Subcutaneous abdominal adipose tissue (tissue), 5 donors: ENCODE results near the gene PLD1.

Source experiments
- H3K27ac ChIP-seq: one replicate; pipeline ENCODE4 v1.7.0; 2013; ENCODE audit warnings: low read depth, mild to moderate bottlenecking, inconsistent platforms, low read length, moderate library complexity
- H3K27me3 ChIP-seq, 5 donors: one replicate each; pipeline ENCODE4 v1.7.0; 2013; ENCODE audit warnings: low read length in 5 of 5, inconsistent platforms in 1 of 5; ENCODE audit not compliant: control insufficient read depth in 5 of 5, insufficient read depth in 4 of 5
- H3K36me3 ChIP-seq, 5 donors: one replicate each; pipeline ENCODE4 v1.7.0; 2013; ENCODE audit warnings: low read length in 5 of 5; ENCODE audit not compliant: control insufficient read depth in 5 of 5, insufficient read depth in 5 of 5
- H3K4me1 ChIP-seq, 5 donors: one replicate each; pipeline ENCODE4 v1.7.0; 2013; ENCODE audit warnings: low read length in 5 of 5, mild to moderate bottlenecking in 3 of 5, moderate library complexity in 1 of 5; ENCODE audit not compliant: control insufficient read depth in 5 of 5, insufficient read depth in 5 of 5
- H3K4me3 ChIP-seq, 5 donors: one replicate each; pipeline ENCODE4 v1.7.0; 2013; ENCODE audit warnings: low read length in 5 of 5, low read depth in 1 of 5
- H3K9ac ChIP-seq, 5 donors: one replicate each; pipeline ENCODE4 v1.7.0; 2013; ENCODE audit warnings: low read length in 5 of 5, mild to moderate bottlenecking in 4 of 5, moderate library complexity in 3 of 5
- H3K9me3 ChIP-seq, 5 donors: one replicate each; pipeline ENCODE4 v1.7.0; 2013; ENCODE audit warnings: low read length in 5 of 5; ENCODE audit not compliant: control insufficient read depth in 5 of 5
- donor health status: healthy.
- donor health status: healthy.
- donor health status: healthy.
- donor health status: healthy.
- donor health status: healthy.

Gene PLD1

DNA sequence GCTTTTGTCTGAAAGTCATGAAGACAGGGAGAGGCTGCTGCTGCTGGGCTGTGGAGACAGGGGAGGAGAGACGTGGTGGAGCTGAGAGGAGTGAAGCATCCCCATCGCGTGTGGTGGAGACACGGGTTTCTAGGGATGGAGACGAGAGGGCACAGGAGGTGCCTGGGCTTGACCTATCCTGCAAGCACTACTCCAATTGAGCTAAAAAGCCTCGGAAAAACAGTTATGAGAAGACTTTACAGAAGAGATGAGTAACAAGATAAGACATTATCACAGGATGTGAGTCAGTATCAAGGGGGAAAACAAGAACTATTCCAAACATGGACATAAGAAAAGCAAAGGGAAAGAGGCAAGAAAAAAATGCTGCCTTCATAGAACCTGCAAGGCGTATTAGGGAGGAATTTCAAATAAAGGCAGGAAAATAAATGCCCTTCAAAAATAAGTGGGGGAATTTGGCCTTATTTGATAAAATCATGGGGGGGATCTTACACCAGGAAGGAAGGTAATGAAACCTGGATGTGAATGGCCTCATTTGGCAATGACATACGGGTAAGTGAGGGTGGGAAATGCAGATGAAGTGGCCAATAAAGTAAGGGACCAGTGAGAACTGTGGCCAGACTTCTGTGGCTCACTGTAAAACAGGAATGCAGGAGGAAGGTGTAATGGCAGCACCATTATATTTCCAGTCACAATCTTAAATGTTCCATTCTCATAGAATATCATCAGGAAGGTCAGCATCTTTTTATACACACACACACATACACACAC lies 97.9 kb downstream of the PLD1 start:
- peaks cover 0 to 4% (median 0%) of the 10 kb centered on the region in 5 donors for H3K9me3 ChIP-seq
- H3K4me3 ChIP-seq: no peak overlapping the region
- H3K36me3 ChIP-seq: peaks cover 8 to 32% (median 18%) of the 10 kb centered on the region in 5 donors
- H3K27ac ChIP-seq: no peak overlapping the region
- H3K27me3 ChIP-seq: no peaks in the 10 kb centered on the region
- no peak overlapping the region for H3K9ac ChIP-seq
- no peaks in the 10 kb centered on the region for H3K4me1 ChIP-seq

DNA sequence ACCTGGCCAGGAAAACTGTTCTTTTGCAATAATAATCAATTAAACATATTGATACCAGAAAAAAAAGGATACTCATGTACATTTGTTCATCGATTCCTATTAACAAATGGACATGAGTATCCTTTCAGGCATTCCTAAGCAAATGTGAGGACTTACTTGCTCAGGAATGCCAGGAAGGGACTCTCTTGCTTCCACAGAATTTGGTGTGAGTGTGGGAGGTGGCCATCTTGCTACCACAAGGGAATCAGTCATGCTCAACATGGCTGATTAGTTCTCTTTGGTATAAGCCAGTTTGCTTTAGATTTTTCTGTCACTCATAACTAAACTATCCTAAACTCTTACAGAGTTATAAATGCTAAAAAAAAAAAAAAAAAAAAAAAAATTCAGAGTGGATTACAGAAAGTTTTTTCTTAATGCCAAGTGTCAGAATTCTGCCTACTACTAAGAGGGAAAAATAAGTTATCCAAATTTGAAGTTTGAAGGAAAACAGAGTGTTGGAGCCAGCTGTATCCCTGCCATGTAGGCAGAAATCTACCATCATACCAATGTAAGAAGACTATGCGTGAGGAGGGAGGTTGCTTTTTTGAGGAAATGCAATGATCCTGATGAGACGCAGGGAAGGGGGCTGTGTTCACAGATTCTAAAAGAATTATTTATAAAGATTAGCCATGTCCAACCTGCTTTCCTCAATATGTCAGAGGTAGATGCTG lies 98.7 kb downstream of the PLD1 start:
- no peak overlapping the region for H3K27ac ChIP-seq
- H3K9me3 ChIP-seq: peaks cover 0 to 4% (median 0%) of the 10 kb centered on the region in 5 donors
- H3K4me1 ChIP-seq: no peaks in the 10 kb centered on the region
- no peaks in the 10 kb centered on the region for H3K27me3 ChIP-seq
- peaks cover 8 to 32% (median 18%) of the 10 kb centered on the region in 5 donors for H3K36me3 ChIP-seq
- H3K9ac ChIP-seq: no peak overlapping the region
- H3K4me3 ChIP-seq: no peak overlapping the region

DNA sequence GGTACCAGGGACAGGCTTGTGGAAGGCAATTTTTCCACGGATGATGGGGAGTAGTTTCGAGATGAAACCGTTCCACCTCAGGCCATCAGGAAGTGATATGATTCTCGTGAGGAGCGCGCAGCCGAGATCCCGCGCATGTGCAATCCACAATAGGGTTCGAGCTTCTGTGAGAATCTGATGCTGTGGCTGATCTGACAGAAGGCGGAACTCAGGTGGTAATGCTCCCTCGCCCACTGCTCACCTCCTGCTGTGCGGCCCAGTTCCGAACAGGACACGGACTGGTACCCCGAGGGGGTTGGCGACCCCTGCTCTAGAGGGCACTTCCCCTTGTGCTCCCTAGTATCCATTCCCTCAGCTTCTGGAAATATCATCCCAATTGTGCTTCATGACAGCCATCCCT lies 99.9 kb downstream of the PLD1 start:
- no peak overlapping the region for H3K9ac ChIP-seq
- H3K27me3 ChIP-seq: no peaks in the 10 kb centered on the region
- no peak overlapping the region for H3K27ac ChIP-seq
- H3K4me1 ChIP-seq: no peaks in the 10 kb centered on the region
- peaks cover 8 to 32% (median 18%) of the 10 kb centered on the region in 5 donors for H3K36me3 ChIP-seq
- H3K4me3 ChIP-seq: no peak overlapping the region
- peaks cover 0 to 4% (median 0%) of the 10 kb centered on the region in 5 donors for H3K9me3 ChIP-seq

DNA sequence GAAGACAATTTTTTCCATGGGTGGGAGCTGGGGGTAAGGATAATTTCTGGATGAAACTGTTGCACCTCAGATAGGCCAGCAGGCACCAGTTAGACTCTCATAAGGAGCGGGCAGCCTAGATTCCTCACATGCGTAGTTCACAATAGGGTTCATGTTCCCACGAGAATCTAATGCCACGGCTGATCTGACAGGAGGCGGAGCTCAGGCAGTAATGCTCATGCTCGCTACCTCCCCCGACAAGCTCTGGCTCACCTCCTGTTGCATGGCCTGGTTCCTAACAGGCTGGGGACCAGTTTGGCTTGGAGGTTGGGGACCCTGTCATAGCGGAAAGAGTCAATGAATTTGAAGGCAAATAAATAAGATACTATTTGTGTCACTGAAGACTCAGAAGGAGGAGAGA lies 105.5 kb downstream of the PLD1 start:
- Histone ChIP-seq H3K27me3 (no peaks in the 10 kb centered on the region), H3K36me3 (peaks cover 0 to 15% (median 6%) of the 10 kb centered on the region in 5 donors), H3K27ac (no peak overlapping the region), H3K4me1 (peaks cover 0 to 7% (median 0%) of the 10 kb centered on the region in 5 donors), H3K9ac (no peak overlapping the region), H3K9me3 (peaks cover 0 to 10% (median 0%) of the 10 kb centered on the region in 5 donors), H3K4me3 (no peak overlapping the region)

DNA sequence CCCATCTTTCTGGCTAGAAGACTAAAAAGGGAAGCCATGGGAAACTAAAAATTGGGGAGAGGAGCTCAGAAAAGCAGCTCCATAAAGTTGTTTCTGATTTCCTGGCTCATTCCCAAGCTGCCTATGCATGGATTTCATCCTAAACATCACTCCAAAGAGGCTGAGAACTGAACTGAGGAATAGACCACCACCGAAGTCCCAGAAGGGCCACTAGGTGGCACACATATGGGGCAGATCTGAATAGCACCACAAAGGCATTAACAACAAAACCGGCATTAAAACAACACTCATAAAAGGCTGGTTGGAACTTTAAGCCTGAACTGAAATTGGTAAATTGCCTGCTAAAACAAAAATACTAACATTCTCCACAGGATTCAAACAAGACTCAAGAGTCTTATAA lies 106.3 kb downstream of the PLD1 start:
- Histone ChIP-seq H3K9ac (no peak overlapping the region), H3K27me3 (no peaks in the 10 kb centered on the region), H3K27ac (no peak overlapping the region), H3K36me3 (peaks cover 0 to 10% (median 6%) of the 10 kb centered on the region in 5 donors), H3K4me1 (peaks cover 0 to 7% (median 0%) of the 10 kb centered on the region in 5 donors), H3K4me3 (no peak overlapping the region), H3K9me3 (peaks cover 0 to 10% (median 0%) of the 10 kb centered on the region in 5 donors)

- H3K36me3 ChIP-seq: peaks cover 0 to 11% (median 5%) of the 10 kb centered on the region in 5 donors
- H3K27me3 ChIP-seq: no peaks in the 10 kb centered on the region
- peaks cover 0 to 7% (median 0%) of the 10 kb centered on the region in 5 donors for H3K4me1 ChIP-seq
- H3K4me3 ChIP-seq: no peak overlapping the region
- H3K27ac ChIP-seq: no peak overlapping the region
- peaks cover 0 to 10% (median 0%) of the 10 kb centered on the region in 5 donors for H3K9me3 ChIP-seq
- no peak overlapping the region for H3K9ac ChIP-seq
These were observed 107.1 kb downstream of the PLD1 start for GRCh38 chr3:171703144-171703543.

GRCh38 chr3:171700653-171701052 lies 109.6 kb downstream of the PLD1 start:
- peaks cover 0 to 12% (median 7%) of the 10 kb centered on the region in 5 donors for H3K4me1 ChIP-seq
- no peak overlapping the region for H3K9ac ChIP-seq
- peaks cover 0 to 11% (median 3%) of the 10 kb centered on the region in 5 donors for H3K36me3 ChIP-seq
- H3K9me3 ChIP-seq: peaks cover 0 to 10% (median 0%) of the 10 kb centered on the region in 5 donors
- no peaks in the 10 kb centered on the region for H3K27me3 ChIP-seq
- H3K4me3 ChIP-seq: no peak overlapping the region
- no peak overlapping the region for H3K27ac ChIP-seq

DNA sequence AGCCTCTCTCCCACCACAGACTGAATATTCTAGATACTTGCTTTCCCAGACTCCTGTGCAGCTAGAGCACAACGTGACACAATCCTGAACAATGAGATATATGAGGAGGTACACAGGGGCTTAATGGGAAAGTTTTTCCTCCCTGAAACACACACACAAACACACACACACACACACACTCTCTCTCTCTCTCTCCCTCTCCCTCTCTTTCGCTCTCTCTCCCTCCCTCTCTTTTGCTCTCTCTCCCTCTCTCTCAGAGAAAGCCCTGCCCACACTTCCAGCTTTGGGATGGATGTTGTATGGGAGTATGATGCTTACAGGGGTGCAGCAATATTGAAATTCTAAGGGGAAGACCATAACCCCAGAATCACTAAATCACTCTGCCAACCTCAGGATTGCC lies 110.1 kb downstream of the PLD1 start:
- Histone ChIP-seq H3K4me3 (no peak overlapping the region), H3K9me3 (peaks cover 0 to 10% (median 0%) of the 10 kb centered on the region in 5 donors), H3K27me3 (no peaks in the 10 kb centered on the region), H3K9ac (no peak overlapping the region), H3K4me1 (peaks cover 0 to 16% (median 11%) of the 10 kb centered on the region in 5 donors), H3K36me3 (peaks cover 0 to 11% (median 3%) of the 10 kb centered on the region in 5 donors), H3K27ac (no peak overlapping the region)

- no peak overlapping the region for H3K27ac ChIP-seq
These were observed 110.7 kb downstream of the PLD1 start for GRCh38 chr3:171699601-171700000.

GRCh38 chr3:171696805-171697204 lies 113.5 kb downstream of the PLD1 start:
- Histone ChIP-seq H3K4me3 (no peak overlapping the region), H3K27me3 (no peaks in the 10 kb centered on the region), H3K9ac (no peak overlapping the region), H3K36me3 (peaks cover 0 to 8% (median 4%) of the 10 kb centered on the region in 5 donors), H3K4me1 (peaks cover 0 to 22% (median 14%) of the 10 kb centered on the region in 5 donors), H3K27ac (no peak overlapping the region), H3K9me3 (no peaks in the 10 kb centered on the region)

More at GRCh38 chr3:171699601-171700000, 110.7 kb downstream of the PLD1 start:
- peaks cover 0 to 21% (median 14%) of the 10 kb centered on the region in 5 donors for H3K4me1 ChIP-seq
- no peaks in the 10 kb centered on the region for H3K27me3 ChIP-seq
- H3K36me3 ChIP-seq: peaks cover 0 to 11% (median 2%) of the 10 kb centered on the region in 5 donors
- H3K9me3 ChIP-seq: peaks cover 0 to 10% (median 0%) of the 10 kb centered on the region in 5 donors
- H3K9ac ChIP-seq: no peak overlapping the region
- no peak overlapping the region for H3K4me3 ChIP-seq
